WTC11 (cell line): ENCODE results near the gene INPP4A. TPM values are rescaled to one million over a fixed set of nuclear protein-coding genes. Genes with fewer than 3 reads are reported as not detected.

Experiments
- ATAC-seq: fragments of 200-7000 bp; cut with Tn5 transposase; 2 replicates; pipeline ENCODE4 v1.10.0; 2021; ENCODE audit warnings: mild to moderate bottlenecking, moderate library complexity
- CTCF ChIA-PET: fragments of 300-600 bp; sonication (Branson Sonifier 250); formaldehyde crosslinking; loops from one replicate; lab custom pipeline; 2021; ENCODE audit warnings: antibody characterized with exemption; lab: Charles Lee
- POLR2A ChIA-PET: fragments of 350-600 bp; sonication (Branson Sonifier 250); formaldehyde crosslinking; loops from one replicate; lab custom pipeline; 2021; ENCODE audit warnings: antibody characterized with exemption; lab: Charles Lee
- DNase-seq: peaks from one replicate; pipeline ENCODE4 v3.0.0; 2021; ENCODE audit warnings: low spot score
- H3K27ac Mint-ChIP-seq: 2 replicates; pipeline ENCODE4 v1.8.0; 2021; ENCODE audit warnings: mixed read lengths
- H3K27me3 Mint-ChIP-seq: 2 replicates; pipeline ENCODE4 v1.8.0; 2021; ENCODE audit warnings: low read depth, mild to moderate bottlenecking, moderate library complexity, mixed read lengths
- H3K36me3 Mint-ChIP-seq: 2 replicates; pipeline ENCODE4 v1.8.0; 2021; ENCODE audit warnings: mixed read lengths
- H3K4me1 Mint-ChIP-seq: 2 replicates; pipeline ENCODE4 v1.8.0; 2022; ENCODE audit warnings: mixed read lengths
- H3K4me3 Mint-ChIP-seq: 2 replicates; pipeline ENCODE4 v1.8.0; 2021; ENCODE audit warnings: mild to moderate bottlenecking, moderate library complexity, mixed read lengths
- H3K9me3 Mint-ChIP-seq: 2 replicates; pipeline ENCODE4 v1.8.0; 2021; ENCODE audit warnings: mixed read lengths
- ATF3 ChIP-seq: sonication (generic); formaldehyde crosslinking; conservative IDR thresholded peaks from 2 replicates; pipeline ENCODE4 v1.8.1; 2022; ENCODE audit warnings: mild to moderate bottlenecking, missing genetic modification reagents
- ATF6 ChIP-seq: sonication (generic); formaldehyde crosslinking; IDR thresholded peaks from 2 replicates; pipeline ENCODE4 v1.8.1; 2023; ENCODE audit warnings: mild to moderate bottlenecking, missing genetic modification reagents
- CBFB ChIP-seq: sonication (generic); formaldehyde crosslinking; IDR thresholded peaks from 2 replicates; pipeline ENCODE4 v1.8.1; 2022; ENCODE audit warnings: mild to moderate bottlenecking, low read depth, missing genetic modification reagents
- CTCF ChIP-seq: fragments of 200-600 bp; IDR thresholded peaks from 2 replicates; pipeline ENCODE4 v1.8.0; 2022; ENCODE audit warnings: antibody characterized with exemption
- IRF2 ChIP-seq: sonication (generic); formaldehyde crosslinking; IDR thresholded peaks from 2 replicates; pipeline ENCODE4 v1.8.0; 2022; ENCODE audit warnings: low read depth, missing genetic modification reagents, borderline replicate concordance
- JUN ChIP-seq: sonication (generic); formaldehyde crosslinking; IDR thresholded peaks from 2 replicates; pipeline ENCODE4 v1.8.0; 2023; ENCODE audit warnings: mild to moderate bottlenecking, missing genetic modification reagents
- NR1H2 ChIP-seq: sonication (generic); formaldehyde crosslinking; IDR thresholded peaks from 2 replicates; pipeline ENCODE4 v1.9.0; 2021; ENCODE audit warnings: mild to moderate bottlenecking, moderate library complexity, missing genetic modification reagents
- NR2C2 ChIP-seq: sonication (generic); formaldehyde crosslinking; IDR thresholded peaks from 2 replicates; pipeline ENCODE4 v1.8.0; 2022; ENCODE audit warnings: mild to moderate bottlenecking, missing genetic modification reagents
- PRDM15 ChIP-seq: sonication (generic); formaldehyde crosslinking; IDR thresholded peaks from 2 replicates; pipeline ENCODE4 v1.8.0; 2022; ENCODE audit warnings: missing genetic modification reagents
- SP1 ChIP-seq: sonication (generic); formaldehyde crosslinking; conservative IDR thresholded peaks from 2 replicates; pipeline ENCODE4 v1.8.1; 2022; ENCODE audit warnings: missing genetic modification reagents
- ZNF121 ChIP-seq: sonication (generic); formaldehyde crosslinking; IDR thresholded peaks from 2 replicates; pipeline ENCODE4 v1.8.0; 2023; ENCODE audit warnings: missing genetic modification reagents
- ZNF416 ChIP-seq: fragments of 250-450 bp; sonication (Bioruptor Pico); IDR thresholded peaks from 2 replicates; pipeline ENCODE4 v1.9.0; 2021; ENCODE audit warnings: mild to moderate bottlenecking, inconsistent platforms
- ZNF423 ChIP-seq: fragments of 250-450 bp; sonication (Bioruptor Pico); IDR thresholded peaks from 2 replicates; pipeline ENCODE4 v2.1.2; 2022; ENCODE audit warnings: mild to moderate bottlenecking, moderate library complexity
- ZNF425 ChIP-seq: fragments of 250-450 bp; sonication (Bioruptor Pico); conservative IDR thresholded peaks from 2 replicates; pipeline ENCODE4 v1.9.0; 2021; ENCODE audit warnings: mild to moderate bottlenecking
- total RNA-seq: library from RNA; stranded (reverse); gene quantifications from 3 replicates; pipeline ENCODE4 v1.2.3, GENCODE V29; 2021
- TF ChIP-seq, protein P1 (sequence below): sonication (generic); formaldehyde crosslinking; conservative IDR thresholded peaks from 2 replicates; pipeline ENCODE4 v1.8.1; 2023; ENCODE audit warnings: mild to moderate bottlenecking, low read depth, missing genetic modification reagents, moderate library complexity

The INPP4A gene
- total RNA-seq, 1 experiment from 2014 or later = 38.3 TPM

DNA sequence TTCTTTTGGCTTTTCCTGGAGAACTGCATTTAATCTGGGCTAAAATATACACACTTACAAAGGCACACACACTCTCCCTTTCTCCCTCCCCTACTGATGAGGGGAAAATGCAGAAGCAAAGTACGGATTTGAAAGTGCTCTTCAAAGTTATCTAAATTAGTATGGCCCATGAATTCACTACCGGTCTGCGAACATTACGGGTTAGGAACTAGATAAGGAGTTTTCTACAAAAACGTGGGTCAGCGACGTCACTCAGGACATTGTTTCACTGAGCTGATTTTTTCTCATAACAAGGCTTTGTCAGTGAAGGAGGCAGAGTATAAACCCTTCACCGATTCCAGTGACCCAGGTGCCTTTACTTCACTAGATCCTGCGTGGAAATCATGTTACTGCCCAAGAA lies 116.4 kb downstream of the INPP4A start:
- CTCF ChIA-PET = no interaction called here
- no peaks in the 10 kb centered on the region for H3K9me3 Mint-ChIP-seq

More for the DNA sequence above, 116.4 kb downstream of the INPP4A start:
- POLR2A ChIA-PET = no interaction called here
- no peak for ATAC-seq
- Mint-ChIP-seq H3K4me3 (no peak overlapping the region), H3K27ac (no peak overlapping the region), H3K36me3 (peaks cover 11% of the 10 kb centered on the region), H3K4me1 (no peaks in the 10 kb centered on the region), H3K27me3 (no peaks in the 10 kb centered on the region)
- no peak for DNase-seq
- no peak for TF ChIP-seq ATF6
- TF ChIP-seq ZNF416 (CRISPR knock-in tag) = no peak
- no peak for TF ChIP-seq ZNF425
- no peak for TF ChIP-seq SP1 (CRISPR knock-in tag)
- TF ChIP-seq CTCF = no peak
- no peak for TF ChIP-seq CBFB (CRISPR knock-in tag)
- no peak for TF ChIP-seq NR1H2 (CRISPR knock-in tag)
- TF ChIP-seq, protein P1, sequence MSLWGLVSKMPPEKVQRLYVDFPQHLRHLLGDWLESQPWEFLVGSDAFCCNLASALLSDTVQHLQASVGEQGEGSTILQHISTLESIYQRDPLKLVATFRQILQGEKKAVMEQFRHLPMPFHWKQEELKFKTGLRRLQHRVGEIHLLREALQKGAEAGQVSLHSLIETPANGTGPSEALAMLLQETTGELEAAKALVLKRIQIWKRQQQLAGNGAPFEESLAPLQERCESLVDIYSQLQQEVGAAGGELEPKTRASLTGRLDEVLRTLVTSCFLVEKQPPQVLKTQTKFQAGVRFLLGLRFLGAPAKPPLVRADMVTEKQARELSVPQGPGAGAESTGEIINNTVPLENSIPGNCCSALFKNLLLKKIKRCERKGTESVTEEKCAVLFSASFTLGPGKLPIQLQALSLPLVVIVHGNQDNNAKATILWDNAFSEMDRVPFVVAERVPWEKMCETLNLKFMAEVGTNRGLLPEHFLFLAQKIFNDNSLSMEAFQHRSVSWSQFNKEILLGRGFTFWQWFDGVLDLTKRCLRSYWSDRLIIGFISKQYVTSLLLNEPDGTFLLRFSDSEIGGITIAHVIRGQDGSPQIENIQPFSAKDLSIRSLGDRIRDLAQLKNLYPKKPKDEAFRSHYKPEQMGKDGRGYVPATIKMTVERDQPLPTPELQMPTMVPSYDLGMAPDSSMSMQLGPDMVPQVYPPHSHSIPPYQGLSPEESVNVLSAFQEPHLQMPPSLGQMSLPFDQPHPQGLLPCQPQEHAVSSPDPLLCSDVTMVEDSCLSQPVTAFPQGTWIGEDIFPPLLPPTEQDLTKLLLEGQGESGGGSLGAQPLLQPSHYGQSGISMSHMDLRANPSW = no peak
- no peak for TF ChIP-seq IRF2 (CRISPR knock-in tag)
- no peak for TF ChIP-seq PRDM15 (CRISPR knock-in tag)
- TF ChIP-seq ZNF121 (CRISPR knock-in tag) = no peak
- no peak for TF ChIP-seq JUN
- no peak for TF ChIP-seq ZNF423 (CRISPR knock-in tag)
- TF ChIP-seq NR2C2 (CRISPR knock-in tag) = no peak
- TF ChIP-seq ATF3 = no peak
